ENCODE data around the gene YKT6. TPM values are rescaled to one million over a fixed set of nuclear protein-coding genes. Genes with fewer than 3 reads are reported as not detected.

The YKT6 gene
- polyA plus RNA-seq, result 139 to 192 TPM (median 148 TPM) in 3 replicates
- 50.6 TPM for polyA plus RNA-seq (2011; ENCODE audit: low read depth)
- polyA plus RNA-seq (2011; cell fraction: cytosol; rRNA removed), result 149 and 154 TPM in 2 replicates
- polyA plus RNA-seq (2011; cell fraction: nucleus; rRNA removed), result 113 and 122 TPM in 2 replicates
- 73.7 and 135 TPM in 2 replicates for polyA plus RNA-seq (2012; ENCODE audit: low replicate concordance)
- 115 to 176 TPM (median 150 TPM) in 3 replicates for polyA minus RNA-seq
- 109 TPM for polyA minus RNA-seq (2011; cell fraction: cytosol; rRNA and poly(A)+ RNA removed)
- 40.9 and 56.7 TPM in 2 replicates for polyA minus RNA-seq (2011; cell fraction: nucleus; rRNA and poly(A)+ RNA removed)

DNA sequence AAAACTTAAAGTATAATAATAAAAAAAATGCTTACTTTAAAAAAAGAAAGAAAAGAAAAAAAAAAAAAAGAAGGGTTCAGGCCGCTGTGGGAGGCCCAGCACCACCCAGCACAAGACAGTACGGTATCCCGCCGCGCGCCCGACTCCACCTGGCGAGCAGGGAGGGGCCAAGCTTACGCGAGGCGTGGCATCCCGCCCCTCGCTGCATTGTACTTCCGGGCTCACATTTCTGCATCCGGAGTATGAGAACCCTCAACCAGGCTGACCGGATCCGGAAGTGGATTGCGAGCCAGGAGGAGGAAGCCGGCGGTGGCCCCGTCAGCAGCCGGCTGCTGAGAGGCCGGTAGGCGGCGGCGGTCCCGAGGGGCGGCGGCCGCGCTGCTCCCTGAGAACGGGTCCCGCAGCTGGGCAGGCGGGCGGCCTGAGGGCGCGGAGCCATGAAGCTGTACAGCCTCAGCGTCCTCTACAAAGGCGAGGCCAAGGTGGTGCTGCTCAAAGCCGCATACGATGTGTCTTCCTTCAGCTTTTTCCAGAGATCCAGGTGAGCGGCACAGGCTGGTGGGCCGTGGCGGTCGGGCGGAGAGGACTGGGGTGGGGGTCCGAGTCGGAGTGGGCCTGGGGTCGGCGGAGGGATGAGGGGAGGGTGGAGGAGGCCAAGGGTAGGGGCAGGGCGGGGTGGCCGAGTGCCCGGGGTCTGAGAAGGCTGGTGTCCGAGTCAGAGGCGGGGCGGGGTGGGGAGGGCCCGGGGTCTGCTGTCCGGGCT, at the start of gene YKT6:
Gene YKT6 (plus strand): TSS at position 280 of the 763 bp plus-strand sequence. CDS start 158 bp downstream, at position 438.
- Histone ChIP-seq H3K27me3 (ENCODE audit: control insufficient read depth, extremely low read depth, insufficient read depth, low read length) (no peaks in the 10 kb centered on the region), H3K79me2 (ENCODE audit: control insufficient read depth, insufficient read depth, low read length) (peaks cover 43% of the 10 kb centered on the region), H3K36me3 (ENCODE audit: control insufficient read depth in 2 of 2, extremely low read depth in 1 of 2, insufficient read depth in 2 of 2, low read length in 2 of 2) (peaks cover 12 to 25% of the 10 kb centered on the region in 2 experiments), H4K20me1 (ENCODE audit: control insufficient read depth, extremely low read depth, insufficient read depth, low read length) (peaks cover 4% of the 10 kb centered on the region), H3K4me1 (ENCODE audit: control insufficient read depth, extremely low read depth, insufficient read depth, low read length) (peaks cover 8% of the 10 kb centered on the region), H3K9ac (ENCODE audit: control insufficient read depth, extremely low read depth, insufficient read depth, low read length) (peak within 1 kb of the TSS; percentile 91), H3K27ac (ENCODE audit: control insufficient read depth, insufficient read depth, low read length) (peak within 1 kb of the TSS; percentile 71), H3K4me2 (ENCODE audit: control insufficient read depth, extremely low read depth, insufficient read depth, low read depth, low read length) (peak within 1 kb of the TSS; percentile 77), H2AFZ (ENCODE audit: control insufficient read depth, low read length) (peak within 1 kb of the TSS; percentile 88), H3K4me3 (ENCODE audit: control insufficient read depth in 2 of 3, extremely low read depth in 1 of 3, insufficient read depth in 2 of 3, low read depth in 1 of 3, low read length in 3 of 3) (peak within 1 kb of the TSS; percentile 74 to 100 (median 79)), H3K9me3 (ENCODE audit: control insufficient read depth, low read depth, low read length) (no peaks in the 10 kb centered on the region), H3K9me1 (ENCODE audit: control insufficient read depth, extremely low read depth, insufficient read depth, low read length) (no peaks in the 10 kb centered on the region)
- DNase-seq (ENCODE audit: low read depth, low spot score) (peak; percentile 79), FAIRE-seq (peak; percentile 81)
- dilution Hi-C loops (cut with MboI; ENCODE audit: extremely low pct_ligation_motif_present, low sequenced_read_pairs), result no loop called here
- TF ChIP-seq, protein P1, sequence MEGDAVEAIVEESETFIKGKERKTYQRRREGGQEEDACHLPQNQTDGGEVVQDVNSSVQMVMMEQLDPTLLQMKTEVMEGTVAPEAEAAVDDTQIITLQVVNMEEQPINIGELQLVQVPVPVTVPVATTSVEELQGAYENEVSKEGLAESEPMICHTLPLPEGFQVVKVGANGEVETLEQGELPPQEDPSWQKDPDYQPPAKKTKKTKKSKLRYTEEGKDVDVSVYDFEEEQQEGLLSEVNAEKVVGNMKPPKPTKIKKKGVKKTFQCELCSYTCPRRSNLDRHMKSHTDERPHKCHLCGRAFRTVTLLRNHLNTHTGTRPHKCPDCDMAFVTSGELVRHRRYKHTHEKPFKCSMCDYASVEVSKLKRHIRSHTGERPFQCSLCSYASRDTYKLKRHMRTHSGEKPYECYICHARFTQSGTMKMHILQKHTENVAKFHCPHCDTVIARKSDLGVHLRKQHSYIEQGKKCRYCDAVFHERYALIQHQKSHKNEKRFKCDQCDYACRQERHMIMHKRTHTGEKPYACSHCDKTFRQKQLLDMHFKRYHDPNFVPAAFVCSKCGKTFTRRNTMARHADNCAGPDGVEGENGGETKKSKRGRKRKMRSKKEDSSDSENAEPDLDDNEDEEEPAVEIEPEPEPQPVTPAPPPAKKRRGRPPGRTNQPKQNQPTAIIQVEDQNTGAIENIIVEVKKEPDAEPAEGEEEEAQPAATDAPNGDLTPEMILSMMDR (optimal IDR thresholded peaks at IDR 0.05 in 1 of 3, IDR thresholded peaks at IDR 0.05 in 1 of 3, conservative IDR thresholded peaks at IDR 0.05 in 1 of 3; ENCODE audit: extremely low read depth in 1 of 3, insufficient read depth in 2 of 3, low read length in 3 of 3), result peak in 2 of 3 experiments; percentile 27 to 66
- no peak for TF ChIP-seq EZH2 (IDR thresholded peaks at IDR 0.05; ENCODE audit: low read length)

DNA sequence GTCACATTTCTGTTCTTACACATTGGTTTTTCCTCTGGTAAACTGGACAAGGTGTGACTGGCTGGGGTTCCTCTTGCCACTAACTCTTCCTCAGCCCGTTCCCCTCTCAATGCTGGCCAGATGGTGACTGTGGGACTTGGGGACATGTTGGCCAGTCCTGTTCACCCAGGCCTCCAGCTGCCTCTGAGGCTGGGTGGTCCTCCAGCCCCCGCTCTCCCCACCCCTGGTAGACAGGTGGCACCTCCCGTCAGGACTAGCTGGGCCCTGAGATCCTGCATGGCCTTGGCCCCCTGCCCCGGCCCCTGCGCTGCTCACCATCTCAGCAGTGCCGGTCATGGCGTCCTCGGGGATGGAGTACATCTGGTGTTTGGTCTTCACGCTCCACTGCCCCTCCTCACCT, 48.8 kb upstream of the YKT6 start:
- H3K4me3 ChIP-seq (ENCODE audit: control insufficient read depth in 2 of 3, extremely low read depth in 1 of 3, insufficient read depth in 2 of 3, low read depth in 1 of 3, low read length in 3 of 3), result no peak overlapping the region
- H3K9me1 ChIP-seq (ENCODE audit: control insufficient read depth, extremely low read depth, insufficient read depth, low read length), result no peaks in the 10 kb centered on the region
- H3K27ac ChIP-seq (ENCODE audit: control insufficient read depth, insufficient read depth, low read length), result no peak overlapping the region
- no peaks in the 10 kb centered on the region for H3K9me3 ChIP-seq (ENCODE audit: control insufficient read depth, low read depth, low read length)
- no peak overlapping the region for H3K4me2 ChIP-seq (ENCODE audit: control insufficient read depth, extremely low read depth, insufficient read depth, low read depth, low read length)
- no peaks in the 10 kb centered on the region for H4K20me1 ChIP-seq (ENCODE audit: control insufficient read depth, extremely low read depth, insufficient read depth, low read length)
- no peak for TF ChIP-seq EZH2 (IDR thresholded peaks at IDR 0.05; ENCODE audit: low read length)
- no peak overlapping the region for H2AFZ ChIP-seq (ENCODE audit: control insufficient read depth, low read length)
- H3K9ac ChIP-seq (ENCODE audit: control insufficient read depth, extremely low read depth, insufficient read depth, low read length), result no peak overlapping the region
- H3K27me3 ChIP-seq (ENCODE audit: control insufficient read depth, extremely low read depth, insufficient read depth, low read length), result peaks cover 11% of the 10 kb centered on the region
- no peaks in the 10 kb centered on the region for H3K36me3 ChIP-seq (ENCODE audit: control insufficient read depth in 2 of 2, extremely low read depth in 1 of 2, insufficient read depth in 2 of 2, low read length in 2 of 2)
- FAIRE-seq, result no peak
- H3K4me1 ChIP-seq (ENCODE audit: control insufficient read depth, extremely low read depth, insufficient read depth, low read length), result no peaks in the 10 kb centered on the region
- dilution Hi-C loops (cut with MboI; ENCODE audit: extremely low pct_ligation_motif_present, low sequenced_read_pairs), result no loop called here
- no peaks in the 10 kb centered on the region for H3K79me2 ChIP-seq (ENCODE audit: control insufficient read depth, insufficient read depth, low read length)
- no peak for DNase-seq (ENCODE audit: low read depth, low spot score)

Measured in keratinocyte (primary cell).